GM12872 (cell line): Measurements from ENCODE around the gene RAD51B.

ENCODE experiments used
- CTCF ChIP-seq: IDR thresholded peaks from 3 replicates; pipeline ENCODE4 v1.5.1; 2011; ENCODE audit warnings: low read depth, mild to moderate bottlenecking, low read length, moderate library complexity; ENCODE audit not compliant: insufficient read depth

Gene RAD51B

DNA sequence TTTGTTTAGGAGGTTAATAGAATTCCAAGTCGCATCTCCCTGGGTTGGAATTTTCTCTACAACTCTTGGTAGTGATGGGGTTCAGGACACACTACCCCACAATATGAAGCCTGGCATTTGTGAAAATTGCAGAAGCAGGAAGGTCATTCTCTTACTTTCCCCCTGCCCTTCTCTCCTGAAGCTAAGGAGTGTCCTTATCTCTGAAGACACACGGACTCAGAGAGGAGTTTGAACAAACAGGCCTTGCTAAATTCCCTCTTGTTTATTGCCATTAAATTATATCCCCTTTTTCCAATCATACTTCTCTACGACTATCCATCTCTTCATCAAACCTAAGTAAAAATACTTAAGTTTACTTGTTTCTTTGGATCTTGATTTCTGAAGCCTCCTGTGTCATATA, 443.0 kb downstream of the RAD51B start:
- TF ChIP-seq CTCF: no peak

DNA sequence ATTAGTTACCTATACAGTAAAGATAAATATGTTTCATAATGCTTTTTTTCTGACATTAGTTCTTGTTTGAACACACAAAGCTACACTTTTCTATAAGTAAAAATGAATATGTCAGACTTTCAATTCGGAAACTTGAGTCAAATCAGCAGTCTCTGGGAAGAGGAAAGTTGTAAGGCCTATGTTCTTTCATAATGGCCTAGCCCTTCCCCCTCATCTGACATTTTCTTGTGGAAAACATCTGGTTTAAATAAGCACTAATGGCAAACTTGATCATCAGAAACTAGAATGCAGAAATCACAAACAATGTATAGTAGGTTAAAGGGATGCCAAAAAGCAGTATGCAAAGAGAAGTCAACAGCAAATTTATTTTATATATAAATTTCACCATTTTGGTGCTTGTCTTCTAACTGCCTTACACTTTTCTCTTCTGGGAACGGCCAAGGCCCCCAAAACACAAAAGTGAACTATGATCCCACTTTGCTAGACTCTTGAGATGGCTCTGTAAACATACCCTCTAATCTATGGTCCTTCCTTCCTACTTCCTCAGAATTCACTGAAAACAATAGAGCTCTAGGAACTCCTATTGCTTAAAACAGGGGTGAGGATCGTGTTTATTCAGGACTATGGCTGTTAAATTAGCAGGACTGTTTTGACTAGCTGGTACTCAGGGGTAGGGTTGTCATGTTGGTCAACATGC, 444.1 kb downstream of the RAD51B start:
- no peak for TF ChIP-seq CTCF

GRCh38 chr14:68264260-68264569, 444.6 kb downstream of the RAD51B start:
- TF ChIP-seq CTCF: no peak

GRCh38 chr14:68266998-68267397, 447.4 kb downstream of the RAD51B start:
- TF ChIP-seq CTCF: no peak

DNA sequence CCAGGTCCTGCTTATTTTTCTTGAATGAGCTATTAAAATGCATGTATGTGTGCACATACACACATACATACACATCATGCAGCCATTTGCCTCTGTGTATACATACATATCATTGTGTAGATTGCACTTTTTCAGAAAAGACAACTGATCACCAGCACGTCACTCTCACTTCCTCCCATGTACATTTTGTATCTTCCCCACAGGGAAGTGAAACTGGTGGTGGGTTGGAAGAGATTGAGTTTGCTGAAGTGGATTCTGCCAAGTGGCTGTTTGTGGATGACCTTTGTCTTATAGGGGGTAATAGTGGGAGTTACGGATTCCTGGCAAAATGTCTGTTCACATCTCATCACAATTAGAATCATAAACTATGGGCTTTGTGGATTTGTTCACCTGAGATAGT, 448.6 kb downstream of the RAD51B start:
- no peak for TF ChIP-seq CTCF

GRCh38 chr14:68268719-68269118, 449.1 kb downstream of the RAD51B start:
- no peak for TF ChIP-seq CTCF

GRCh38 chr14:68269136-68269927, 449.8 kb downstream of the RAD51B start:
- no peak for TF ChIP-seq CTCF
